PFSK-1 (cell line): ENCODE results near the gene KCNQ1OT1.

Source experiments
- FOXP2 ChIP-seq: optimal IDR thresholded peaks from 2 replicates; pipeline ENCODE3; 2011; ENCODE audit warnings: borderline replicate concordance, control low read depth, inconsistent platforms; ENCODE audit not compliant: insufficient read depth; ENCODE audit errors: extremely low read length, extremely low read depth
- TF ChIP-seq, protein P1 (sequence below), 2 experiments: IDR thresholded peaks; 2 replicates each; pipeline versions ENCODE4 v1.6.1 to v1.8.0; 2011 to 2012; ENCODE audit warnings: low read depth in 2 of 2, low read length in 2 of 2, control low read depth in 1 of 2, inconsistent platforms in 1 of 2, mild to moderate bottlenecking in 1 of 2, moderate library complexity in 1 of 2; ENCODE audit not compliant: insufficient read depth in 1 of 2

DNA sequence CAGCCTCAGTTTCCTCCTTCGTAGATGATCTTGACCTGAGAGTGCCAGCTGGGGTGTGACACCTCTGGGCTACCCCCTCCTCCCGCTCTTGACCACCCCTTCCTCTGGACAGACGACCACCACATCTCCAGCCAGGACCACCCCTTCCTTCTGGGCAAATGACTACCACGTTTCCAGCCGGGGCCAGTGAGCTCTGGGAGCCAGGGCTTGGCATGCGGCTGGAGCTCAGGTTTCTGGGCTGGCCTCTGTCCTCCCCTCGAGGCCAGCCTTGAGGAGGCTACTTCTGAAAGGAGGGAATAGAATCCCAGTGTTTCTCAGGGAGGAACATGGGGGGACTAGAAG, 120.9 kb downstream of the KCNQ1OT1 start:
- TF ChIP-seq, protein P1, sequence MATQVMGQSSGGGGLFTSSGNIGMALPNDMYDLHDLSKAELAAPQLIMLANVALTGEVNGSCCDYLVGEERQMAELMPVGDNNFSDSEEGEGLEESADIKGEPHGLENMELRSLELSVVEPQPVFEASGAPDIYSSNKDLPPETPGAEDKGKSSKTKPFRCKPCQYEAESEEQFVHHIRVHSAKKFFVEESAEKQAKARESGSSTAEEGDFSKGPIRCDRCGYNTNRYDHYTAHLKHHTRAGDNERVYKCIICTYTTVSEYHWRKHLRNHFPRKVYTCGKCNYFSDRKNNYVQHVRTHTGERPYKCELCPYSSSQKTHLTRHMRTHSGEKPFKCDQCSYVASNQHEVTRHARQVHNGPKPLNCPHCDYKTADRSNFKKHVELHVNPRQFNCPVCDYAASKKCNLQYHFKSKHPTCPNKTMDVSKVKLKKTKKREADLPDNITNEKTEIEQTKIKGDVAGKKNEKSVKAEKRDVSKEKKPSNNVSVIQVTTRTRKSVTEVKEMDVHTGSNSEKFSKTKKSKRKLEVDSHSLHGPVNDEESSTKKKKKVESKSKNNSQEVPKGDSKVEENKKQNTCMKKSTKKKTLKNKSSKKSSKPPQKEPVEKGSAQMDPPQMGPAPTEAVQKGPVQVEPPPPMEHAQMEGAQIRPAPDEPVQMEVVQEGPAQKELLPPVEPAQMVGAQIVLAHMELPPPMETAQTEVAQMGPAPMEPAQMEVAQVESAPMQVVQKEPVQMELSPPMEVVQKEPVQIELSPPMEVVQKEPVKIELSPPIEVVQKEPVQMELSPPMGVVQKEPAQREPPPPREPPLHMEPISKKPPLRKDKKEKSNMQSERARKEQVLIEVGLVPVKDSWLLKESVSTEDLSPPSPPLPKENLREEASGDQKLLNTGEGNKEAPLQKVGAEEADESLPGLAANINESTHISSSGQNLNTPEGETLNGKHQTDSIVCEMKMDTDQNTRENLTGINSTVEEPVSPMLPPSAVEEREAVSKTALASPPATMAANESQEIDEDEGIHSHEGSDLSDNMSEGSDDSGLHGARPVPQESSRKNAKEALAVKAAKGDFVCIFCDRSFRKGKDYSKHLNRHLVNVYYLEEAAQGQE (IDR thresholded peaks at IDR 0.05; ENCODE audit: insufficient read depth in 1 of 2, low read depth in 2 of 2, low read length in 2 of 2): no peak
- no peak for TF ChIP-seq FOXP2
